ENCODE data around the gene EML6.

Gene EML6

DNA sequence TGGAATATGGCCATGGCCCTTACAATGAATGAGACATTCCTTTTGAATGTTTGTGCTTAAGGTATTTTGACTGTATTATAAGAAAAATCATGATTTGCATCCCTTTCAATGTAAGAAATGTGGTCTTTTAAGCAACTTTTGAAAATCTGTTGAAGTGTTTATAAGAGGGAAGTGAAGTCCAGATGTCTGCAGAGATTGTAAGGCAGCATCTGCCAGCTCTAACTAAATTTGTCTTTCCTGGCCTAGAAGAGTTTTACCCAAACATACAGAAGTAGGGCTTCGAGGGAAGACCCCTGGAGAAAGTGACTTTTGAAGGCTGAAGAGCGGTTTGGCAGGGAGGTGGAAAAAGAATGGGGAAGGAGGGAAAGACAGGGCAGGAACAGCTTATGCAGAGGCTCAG, 12.2 kb downstream of the EML6 start:
- no peaks in the 10 kb centered on the region for H3K36me3 ChIP-seq (ENCODE audit: control insufficient read depth, insufficient read depth, low read length)
- H3K27ac ChIP-seq (ENCODE audit: low read depth, low read length): no peak overlapping the region
- H3K4me3 ChIP-seq (ENCODE audit: low read length): no peak overlapping the region
- no peak overlapping the region for H3K9ac ChIP-seq (ENCODE audit: low read length)
- no peaks in the 10 kb centered on the region for H3K27me3 ChIP-seq (ENCODE audit: control insufficient read depth, insufficient read depth, low read length)
- no peaks in the 10 kb centered on the region for H3K4me1 ChIP-seq (ENCODE audit: control insufficient read depth, insufficient read depth, low read length)

- no peaks in the 10 kb centered on the region for H3K36me3 ChIP-seq (ENCODE audit: control insufficient read depth, insufficient read depth, low read length)
- H3K9ac ChIP-seq (ENCODE audit: low read length): no peak overlapping the region
- H3K27ac ChIP-seq (ENCODE audit: low read depth, low read length): no peak overlapping the region
- H3K4me1 ChIP-seq (ENCODE audit: control insufficient read depth, insufficient read depth, low read length): no peaks in the 10 kb centered on the region
- no peak overlapping the region for H3K4me3 ChIP-seq (ENCODE audit: low read length)
- H3K27me3 ChIP-seq (ENCODE audit: control insufficient read depth, insufficient read depth, low read length): no peaks in the 10 kb centered on the region
Observed at GRCh38 chr2:54738281-54738680, 14.8 kb downstream of the EML6 start.

DNA sequence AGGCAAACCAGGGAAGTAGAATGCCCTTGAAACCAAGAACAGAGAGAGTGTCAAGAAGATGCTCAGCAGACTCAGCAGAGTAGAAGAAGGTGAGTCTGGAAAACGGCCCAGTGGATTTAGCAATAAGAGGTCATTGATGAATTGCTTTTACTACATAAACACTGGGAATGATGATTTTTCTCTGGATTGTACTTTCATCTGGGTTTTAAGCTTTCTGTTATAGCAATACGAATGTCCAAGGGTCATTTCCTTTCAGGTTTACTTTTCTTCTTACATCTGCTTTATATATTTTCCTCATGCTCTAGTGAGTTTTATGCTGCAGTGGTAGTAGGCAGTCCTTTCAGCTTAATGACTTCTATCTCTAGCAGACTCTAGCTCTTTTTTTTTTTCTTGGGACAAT, 16.9 kb downstream of the EML6 start:
- no peak overlapping the region for H3K4me3 ChIP-seq (ENCODE audit: low read length)
- no peak overlapping the region for H3K27ac ChIP-seq (ENCODE audit: low read depth, low read length)
- no peaks in the 10 kb centered on the region for H3K4me1 ChIP-seq (ENCODE audit: control insufficient read depth, insufficient read depth, low read length)
- H3K27me3 ChIP-seq (ENCODE audit: control insufficient read depth, insufficient read depth, low read length): no peaks in the 10 kb centered on the region
- H3K36me3 ChIP-seq (ENCODE audit: control insufficient read depth, insufficient read depth, low read length): no peaks in the 10 kb centered on the region
- H3K9ac ChIP-seq (ENCODE audit: low read length): no peak overlapping the region

DNA sequence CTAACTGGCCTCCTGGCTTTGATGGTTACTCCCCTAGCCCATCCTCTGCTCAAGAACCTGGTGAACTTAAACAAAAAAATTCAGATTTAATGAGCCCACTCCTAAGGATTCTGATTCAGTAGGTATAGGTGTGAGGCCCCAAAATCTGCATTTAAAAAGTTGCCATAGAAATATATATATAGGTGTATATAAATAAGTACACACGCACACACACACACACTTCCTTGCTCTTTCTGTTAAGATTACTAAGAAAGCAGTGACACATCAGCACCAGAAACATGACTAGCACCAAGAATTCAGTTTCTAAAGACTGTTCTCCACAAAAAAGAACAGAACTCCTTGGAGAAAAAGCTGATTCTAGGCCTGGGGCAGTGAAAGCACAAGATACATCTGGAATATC, 17.8 kb downstream of the EML6 start:
- Histone ChIP-seq H3K9ac (ENCODE audit: low read length) (no peak overlapping the region), H3K27ac (ENCODE audit: low read depth, low read length) (no peak overlapping the region), H3K4me3 (ENCODE audit: low read length) (no peak overlapping the region), H3K27me3 (ENCODE audit: control insufficient read depth, insufficient read depth, low read length) (no peaks in the 10 kb centered on the region), H3K4me1 (ENCODE audit: control insufficient read depth, insufficient read depth, low read length) (no peaks in the 10 kb centered on the region), H3K36me3 (ENCODE audit: control insufficient read depth, insufficient read depth, low read length) (no peaks in the 10 kb centered on the region)

DNA sequence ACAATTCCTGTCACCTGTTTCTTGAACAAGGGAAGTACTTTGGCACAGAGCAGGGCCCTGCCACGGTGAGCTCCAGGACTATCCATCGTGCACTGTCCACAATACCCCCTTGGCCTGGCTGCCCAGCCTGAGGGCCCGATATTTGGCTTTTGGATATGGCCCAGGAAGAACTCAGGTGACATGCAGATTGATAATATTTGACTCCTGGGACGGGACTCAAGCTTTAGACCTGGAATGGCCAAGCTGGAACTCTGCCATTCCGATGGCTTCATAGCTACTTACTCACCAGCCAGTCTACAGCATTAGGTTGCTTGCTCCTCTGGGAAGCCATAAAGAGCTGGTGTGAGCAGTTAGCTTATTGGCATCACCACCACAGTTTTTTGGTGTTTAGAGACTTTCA, 26.6 kb downstream of the EML6 start:
- H3K27me3 ChIP-seq (ENCODE audit: control insufficient read depth, insufficient read depth, low read length): no peaks in the 10 kb centered on the region
- H3K4me1 ChIP-seq (ENCODE audit: control insufficient read depth, insufficient read depth, low read length): no peaks in the 10 kb centered on the region
- no peak overlapping the region for H3K9ac ChIP-seq (ENCODE audit: low read length)
- H3K36me3 ChIP-seq (ENCODE audit: control insufficient read depth, insufficient read depth, low read length): no peaks in the 10 kb centered on the region
- H3K4me3 ChIP-seq (ENCODE audit: low read length): no peak overlapping the region
- no peak overlapping the region for H3K27ac ChIP-seq (ENCODE audit: low read depth, low read length)

- Histone ChIP-seq H3K4me3 (ENCODE audit: low read length) (no peak overlapping the region), H3K27ac (ENCODE audit: low read depth, low read length) (no peak overlapping the region), H3K4me1 (ENCODE audit: control insufficient read depth, insufficient read depth, low read length) (no peaks in the 10 kb centered on the region), H3K9ac (ENCODE audit: low read length) (no peak overlapping the region), H3K36me3 (ENCODE audit: control insufficient read depth, insufficient read depth, low read length) (no peaks in the 10 kb centered on the region), H3K27me3 (ENCODE audit: control insufficient read depth, insufficient read depth, low read length) (no peaks in the 10 kb centered on the region)
Observed at GRCh38 chr2:54752439-54752838, 29.0 kb downstream of the EML6 start.

DNA sequence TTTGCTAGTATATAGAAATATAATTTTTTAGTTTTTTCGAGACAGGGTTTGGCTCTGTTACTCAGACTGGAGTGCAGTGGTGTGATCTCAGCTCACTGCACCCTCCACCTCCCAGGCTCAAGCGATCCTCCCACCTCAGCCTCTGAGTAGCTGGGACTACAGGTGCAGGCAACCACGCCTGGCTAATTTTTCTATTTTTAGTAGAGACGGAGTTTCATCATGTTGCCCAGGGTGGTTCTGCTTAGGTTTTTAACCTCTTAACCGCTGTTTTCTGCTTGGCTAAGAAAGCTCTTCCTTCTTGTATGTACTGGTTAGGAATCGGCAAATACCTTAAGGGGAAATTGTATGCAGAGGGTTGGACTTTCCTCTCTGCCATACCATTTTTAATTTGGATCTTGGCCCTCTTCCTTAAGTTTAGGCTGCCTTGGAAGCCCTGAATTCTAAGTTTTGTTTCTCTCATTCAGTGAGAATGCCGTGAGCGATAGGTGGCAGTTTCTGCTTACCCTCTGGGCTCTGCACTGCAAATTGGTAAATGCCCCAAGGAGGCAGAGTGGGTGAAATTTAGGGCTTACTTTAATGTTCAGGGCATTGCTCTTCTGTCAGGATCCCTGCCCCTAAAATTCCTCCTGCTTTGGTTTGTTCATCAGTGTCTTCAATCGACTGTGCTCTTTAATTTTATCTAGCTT, 32.3 kb downstream of the EML6 start:
- Histone ChIP-seq H3K27ac (ENCODE audit: low read depth, low read length) (no peak overlapping the region), H3K9ac (ENCODE audit: low read length) (no peak overlapping the region), H3K27me3 (ENCODE audit: control insufficient read depth, insufficient read depth, low read length) (no peaks in the 10 kb centered on the region), H3K4me3 (ENCODE audit: low read length) (no peak overlapping the region), H3K4me1 (ENCODE audit: control insufficient read depth, insufficient read depth, low read length) (no peaks in the 10 kb centered on the region), H3K36me3 (ENCODE audit: control insufficient read depth, insufficient read depth, low read length) (no peaks in the 10 kb centered on the region)

DNA sequence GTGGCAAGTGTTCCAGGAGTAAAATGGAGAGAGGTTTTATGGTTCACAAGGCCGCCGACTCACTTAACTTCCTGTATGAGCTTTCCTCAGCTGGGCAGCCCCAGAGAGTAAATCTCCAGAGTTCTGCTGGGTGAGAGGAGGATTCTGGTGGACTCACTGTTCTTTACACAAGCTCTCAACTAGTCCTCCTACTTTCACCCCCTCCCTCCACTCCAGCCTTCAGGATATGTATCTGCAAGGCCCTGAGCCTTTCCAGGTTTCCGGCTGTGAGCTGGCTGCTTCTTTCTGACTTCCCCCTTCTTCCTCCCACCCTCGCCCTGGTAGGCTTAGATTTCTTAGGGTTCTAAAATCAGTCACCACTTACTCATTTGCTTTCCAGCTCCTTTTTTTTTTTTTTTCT, 34.0 kb downstream of the EML6 start:
- H3K27ac ChIP-seq (ENCODE audit: low read depth, low read length): no peak overlapping the region
- no peaks in the 10 kb centered on the region for H3K27me3 ChIP-seq (ENCODE audit: control insufficient read depth, insufficient read depth, low read length)
- H3K4me3 ChIP-seq (ENCODE audit: low read length): no peak overlapping the region
- H3K4me1 ChIP-seq (ENCODE audit: control insufficient read depth, insufficient read depth, low read length): no peaks in the 10 kb centered on the region
- no peaks in the 10 kb centered on the region for H3K36me3 ChIP-seq (ENCODE audit: control insufficient read depth, insufficient read depth, low read length)
- no peak overlapping the region for H3K9ac ChIP-seq (ENCODE audit: low read length)

GRCh38 chr2:54758951-54759350, 35.5 kb downstream of the EML6 start:
- H3K27me3 ChIP-seq (ENCODE audit: control insufficient read depth, insufficient read depth, low read length): no peaks in the 10 kb centered on the region
- H3K36me3 ChIP-seq (ENCODE audit: control insufficient read depth, insufficient read depth, low read length): no peaks in the 10 kb centered on the region
- no peaks in the 10 kb centered on the region for H3K4me1 ChIP-seq (ENCODE audit: control insufficient read depth, insufficient read depth, low read length)
- H3K27ac ChIP-seq (ENCODE audit: low read depth, low read length): no peak overlapping the region
- no peak overlapping the region for H3K4me3 ChIP-seq (ENCODE audit: low read length)
- no peak overlapping the region for H3K9ac ChIP-seq (ENCODE audit: low read length)

DNA sequence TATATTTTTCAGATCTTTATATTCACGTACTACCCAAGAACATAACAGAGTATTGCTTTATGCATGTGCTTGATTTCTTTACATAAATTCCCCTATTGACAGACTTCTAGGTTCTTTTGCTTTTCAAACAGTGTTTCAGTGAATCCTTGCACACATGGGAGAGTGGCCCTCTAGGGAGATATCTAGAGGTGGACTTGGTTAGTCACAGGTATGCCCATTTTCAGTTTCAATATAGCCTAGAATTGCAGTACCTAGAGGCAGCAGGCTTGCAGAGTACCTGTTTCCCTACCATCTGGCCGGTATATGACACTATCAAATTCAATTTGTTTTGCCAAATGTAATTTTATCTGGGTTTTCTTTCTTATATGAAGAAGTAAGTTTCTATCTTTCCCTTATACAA, 36.8 kb downstream of the EML6 start:
- Histone ChIP-seq H3K9ac (ENCODE audit: low read length) (no peak overlapping the region), H3K27me3 (ENCODE audit: control insufficient read depth, insufficient read depth, low read length) (no peaks in the 10 kb centered on the region), H3K27ac (ENCODE audit: low read depth, low read length) (no peak overlapping the region), H3K36me3 (ENCODE audit: control insufficient read depth, insufficient read depth, low read length) (no peaks in the 10 kb centered on the region), H3K4me3 (ENCODE audit: low read length) (no peak overlapping the region), H3K4me1 (ENCODE audit: control insufficient read depth, insufficient read depth, low read length) (no peaks in the 10 kb centered on the region)

- no peak overlapping the region for H3K4me3 ChIP-seq (ENCODE audit: low read length)
- no peaks in the 10 kb centered on the region for H3K27me3 ChIP-seq (ENCODE audit: control insufficient read depth, insufficient read depth, low read length)
- no peak overlapping the region for H3K27ac ChIP-seq (ENCODE audit: low read depth, low read length)
- H3K9ac ChIP-seq (ENCODE audit: low read length): no peak overlapping the region
- H3K4me1 ChIP-seq (ENCODE audit: control insufficient read depth, insufficient read depth, low read length): no peaks in the 10 kb centered on the region
- no peaks in the 10 kb centered on the region for H3K36me3 ChIP-seq (ENCODE audit: control insufficient read depth, insufficient read depth, low read length)
Observed at GRCh38 chr2:54763636-54764291, 40.3 kb downstream of the EML6 start.

DNA sequence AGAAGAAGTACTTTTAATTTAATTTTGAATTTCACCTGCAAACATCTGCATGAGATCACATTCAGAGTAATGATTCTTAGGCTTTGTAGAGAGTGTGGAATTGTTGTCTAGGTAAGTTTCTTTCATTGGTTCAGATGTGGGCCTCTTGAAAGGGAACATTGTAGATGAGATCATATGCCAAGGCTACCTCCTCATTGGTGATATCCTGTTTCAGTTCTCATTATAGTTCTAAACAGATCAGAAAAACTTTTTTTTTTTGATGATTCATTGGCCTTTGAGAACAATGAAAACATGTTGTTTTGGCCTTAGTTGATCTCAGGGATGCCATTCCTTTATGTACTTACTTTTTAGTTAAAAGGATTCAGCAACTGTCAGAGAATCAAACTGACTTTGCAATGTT, 44.5 kb downstream of the EML6 start:
- Histone ChIP-seq H3K4me1 (ENCODE audit: control insufficient read depth, insufficient read depth, low read length) (no peaks in the 10 kb centered on the region), H3K4me3 (ENCODE audit: low read length) (no peak overlapping the region), H3K27me3 (ENCODE audit: control insufficient read depth, insufficient read depth, low read length) (no peaks in the 10 kb centered on the region), H3K36me3 (ENCODE audit: control insufficient read depth, insufficient read depth, low read length) (no peaks in the 10 kb centered on the region), H3K9ac (ENCODE audit: low read length) (no peak overlapping the region), H3K27ac (ENCODE audit: low read depth, low read length) (no peak overlapping the region)

GRCh38 chr2:54768772-54769428, 45.4 kb downstream of the EML6 start:
- H3K27ac ChIP-seq (ENCODE audit: low read depth, low read length): no peak overlapping the region
- no peak overlapping the region for H3K9ac ChIP-seq (ENCODE audit: low read length)
- no peaks in the 10 kb centered on the region for H3K27me3 ChIP-seq (ENCODE audit: control insufficient read depth, insufficient read depth, low read length)
- no peaks in the 10 kb centered on the region for H3K36me3 ChIP-seq (ENCODE audit: control insufficient read depth, insufficient read depth, low read length)
- H3K4me1 ChIP-seq (ENCODE audit: control insufficient read depth, insufficient read depth, low read length): no peaks in the 10 kb centered on the region
- no peak overlapping the region for H3K4me3 ChIP-seq (ENCODE audit: low read length)
